ENCODE data around the gene TRAPPC1. TPM values are rescaled to one million over a fixed set of nuclear protein-coding genes. Genes with fewer than 3 reads are reported as not detected.

Gene TRAPPC1
- total and polyA plus RNA-seq, 10 of the 15 experiments (the other 5 are each of a cell fraction or from before 2014, with no cell fraction given), result 31.3 to 306 (median 134) TPM

DNA sequence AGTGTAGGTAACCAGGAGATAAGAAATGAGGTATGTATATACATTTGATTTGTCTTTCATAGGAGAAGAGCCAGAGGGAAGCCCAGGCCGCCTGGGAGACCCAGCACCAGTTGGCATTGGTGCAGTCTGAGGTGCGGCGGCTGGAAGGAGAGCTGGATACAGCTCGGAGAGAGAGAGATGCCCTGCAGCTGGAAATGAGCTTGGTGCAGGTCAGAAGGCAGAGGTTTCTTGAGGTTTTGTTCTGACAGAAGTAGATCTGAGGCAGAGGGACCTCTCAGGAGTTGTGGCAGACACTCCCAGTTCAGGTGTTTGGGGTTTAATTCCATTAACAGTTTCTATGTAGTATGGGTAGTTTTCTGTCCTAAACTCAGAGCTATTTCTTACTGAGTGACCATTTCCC is 8.3 kb upstream of the TRAPPC1 start:
- no peak for ATAC-seq
- RAD21 ChIA-PET (ENCODE audit: unreplicated experiment), result interaction anchor here (1.3 kb wide), 1 partner anchor 121 kb away, joined by 3 read pairs; no protein-coding TSS in a partner anchor
- H4K20me1 ChIP-seq (ENCODE audit: control insufficient read depth, insufficient read depth), result no peaks in the 10 kb centered on the region
- POLR2A ChIA-PET, result interaction anchor here (1.2 to 1.6 kb wide), 3 partner anchors 8 to 12 kb away, joined by 3 to 5 read pairs (median 4); partner anchors contain the start of genes CNTROB, KCNAB3 and TRAPPC1
- intact Hi-C loops (cut with micrococcal nuclease; ENCODE audit: unreplicated experiment), result no loop called here
- FAIRE-seq, result no peak
- no peaks in the 10 kb centered on the region for H3K79me2 ChIP-seq (ENCODE audit: control insufficient read depth, insufficient read depth, low read length)
- no peaks in the 10 kb centered on the region for H3K27me3 ChIP-seq (replicated peaks in 1 of 2; ENCODE audit: control insufficient read depth in 2 of 2, insufficient read depth in 2 of 2, low read length in 1 of 2)
- H3K9me3 ChIP-seq (replicated peaks; ENCODE audit: control insufficient read depth, insufficient read depth, low read length), result no peaks in the 10 kb centered on the region
- BruUV-seq (replicated peaks), result no TSS peak
- 95% methylated on average over 4 of the region's 4 CpGs for WGBS (ENCODE audit: insufficient coverage, insufficient replicate concordance, low lambda C conversion rate, missing lambda C conversion rate)
- H3K9ac ChIP-seq (ENCODE audit: control insufficient read depth, insufficient read depth, low read length), result no peak overlapping the region
- SMC1A ChIA-PET (ENCODE audit: uncharacterized antibody, unreplicated experiment), result interaction anchor here (1.1 kb wide), 1 partner anchor 44 kb away, joined by 4 read pairs; no protein-coding TSS in a partner anchor
- H2AFZ ChIP-seq (ENCODE audit: control insufficient read depth, low read depth, low read length), result no peak overlapping the region
- H3K36me3 ChIP-seq (ENCODE audit: control insufficient read depth in 2 of 2, insufficient read depth in 2 of 2, low read length in 1 of 2), result peaks cover 8 to 22% of the 10 kb centered on the region in 2 experiments
- H3K4me3 ChIP-seq, result no peak overlapping the region
- in situ Hi-C loops (cut with MboI), result no loop called here
- CTCF ChIA-PET, result interaction anchor here (1.0 to 3.3 kb wide), 3 partner anchors 31 to 49 kb away, joined by 3 to 13 read pairs (median 3); no protein-coding TSS in a partner anchor
- no peak overlapping the region for H3K4me2 ChIP-seq (ENCODE audit: control insufficient read depth, insufficient read depth)
- H3K4me1 ChIP-seq (ENCODE audit: control insufficient read depth, insufficient read depth, low read length), result no peaks in the 10 kb centered on the region
- no peak overlapping the region for H3K27ac ChIP-seq (ENCODE audit: control insufficient read depth, insufficient read depth)
- DNase-seq (ENCODE audit: low read depth, low spot score), result no peak
- no peak for TF ChIP-seq SUZ12 (IDR thresholded peaks at IDR 0.05; ENCODE audit: unreplicated experiment)
- TF ChIP-seq NR2C2 (IDR thresholded peaks at IDR 0.05; ENCODE audit: borderline replicate concordance, control insufficient read depth, insufficient read length, low read depth), result no peak
- TF ChIP-seq, protein P1, sequence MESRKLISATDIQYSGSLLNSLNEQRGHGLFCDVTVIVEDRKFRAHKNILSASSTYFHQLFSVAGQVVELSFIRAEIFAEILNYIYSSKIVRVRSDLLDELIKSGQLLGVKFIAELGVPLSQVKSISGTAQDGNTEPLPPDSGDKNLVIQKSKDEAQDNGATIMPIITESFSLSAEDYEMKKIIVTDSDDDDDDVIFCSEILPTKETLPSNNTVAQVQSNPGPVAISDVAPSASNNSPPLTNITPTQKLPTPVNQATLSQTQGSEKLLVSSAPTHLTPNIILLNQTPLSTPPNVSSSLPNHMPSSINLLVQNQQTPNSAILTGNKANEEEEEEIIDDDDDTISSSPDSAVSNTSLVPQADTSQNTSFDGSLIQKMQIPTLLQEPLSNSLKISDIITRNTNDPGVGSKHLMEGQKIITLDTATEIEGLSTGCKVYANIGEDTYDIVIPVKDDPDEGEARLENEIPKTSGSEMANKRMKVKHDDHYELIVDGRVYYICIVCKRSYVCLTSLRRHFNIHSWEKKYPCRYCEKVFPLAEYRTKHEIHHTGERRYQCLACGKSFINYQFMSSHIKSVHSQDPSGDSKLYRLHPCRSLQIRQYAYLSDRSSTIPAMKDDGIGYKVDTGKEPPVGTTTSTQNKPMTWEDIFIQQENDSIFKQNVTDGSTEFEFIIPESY (IDR thresholded peaks at IDR 0.05), result no peak
- TF ChIP-seq POU2F2 (IDR thresholded peaks at IDR 0.05; ENCODE audit: borderline replicate concordance, low read depth, low read length), result no peak
- TF ChIP-seq RB1 (IDR thresholded peaks at IDR 0.05; ENCODE audit: borderline replicate concordance), result no peak
- no peak for TF ChIP-seq RCOR1 (conservative IDR thresholded peaks at IDR 0.05; ENCODE audit: low read depth, low read length)
- TF ChIP-seq BCL11A (IDR thresholded peaks at IDR 0.05; ENCODE audit: low read depth, low read length), result no peak
- TF ChIP-seq CHD1 (IDR thresholded peaks at IDR 0.05; ENCODE audit: low read depth, low read length), result no peak
- TF ChIP-seq, protein P2, sequence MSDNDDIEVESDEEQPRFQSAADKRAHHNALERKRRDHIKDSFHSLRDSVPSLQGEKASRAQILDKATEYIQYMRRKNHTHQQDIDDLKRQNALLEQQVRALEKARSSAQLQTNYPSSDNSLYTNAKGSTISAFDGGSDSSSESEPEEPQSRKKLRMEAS (IDR thresholded peaks at IDR 0.05; ENCODE audit: low read depth, low read length), result no peak
- TF ChIP-seq YBX1 (IDR thresholded peaks at IDR 0.05), result no peak
- TF ChIP-seq ZNF24 (IDR thresholded peaks at IDR 0.05), result no peak
- TF ChIP-seq CUX1 (IDR thresholded peaks at IDR 0.05; ENCODE audit: insufficient replicate concordance, low read depth, low read length), result no peak
- TF ChIP-seq SMC3 (IDR thresholded peaks at IDR 0.05; ENCODE audit: borderline replicate concordance, low read length), result no peak
- no peak for TF ChIP-seq IRF4 (IDR thresholded peaks at IDR 0.05; ENCODE audit: low read depth, low read length)
- TF ChIP-seq ZBED1 (IDR thresholded peaks at IDR 0.05; ENCODE audit: borderline replicate concordance), result no peak
- no peak for TF ChIP-seq NFYB (IDR thresholded peaks at IDR 0.05; ENCODE audit: insufficient read depth, low read depth, low read length)
- TF ChIP-seq ZNF622 (IDR thresholded peaks at IDR 0.05), result no peak
- TF ChIP-seq, protein P3, sequence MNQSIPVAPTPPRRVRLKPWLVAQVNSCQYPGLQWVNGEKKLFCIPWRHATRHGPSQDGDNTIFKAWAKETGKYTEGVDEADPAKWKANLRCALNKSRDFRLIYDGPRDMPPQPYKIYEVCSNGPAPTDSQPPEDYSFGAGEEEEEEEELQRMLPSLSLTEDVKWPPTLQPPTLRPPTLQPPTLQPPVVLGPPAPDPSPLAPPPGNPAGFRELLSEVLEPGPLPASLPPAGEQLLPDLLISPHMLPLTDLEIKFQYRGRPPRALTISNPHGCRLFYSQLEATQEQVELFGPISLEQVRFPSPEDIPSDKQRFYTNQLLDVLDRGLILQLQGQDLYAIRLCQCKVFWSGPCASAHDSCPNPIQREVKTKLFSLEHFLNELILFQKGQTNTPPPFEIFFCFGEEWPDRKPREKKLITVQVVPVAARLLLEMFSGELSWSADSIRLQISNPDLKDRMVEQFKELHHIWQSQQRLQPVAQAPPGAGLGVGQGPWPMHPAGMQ (IDR thresholded peaks at IDR 0.05; ENCODE audit: borderline replicate concordance), result no peak

Data from GM12878 (cell line).